Forelimb muscle (tissue), 1 donor: ENCODE measurements around the gene NPBWR2. TPM values are rescaled to one million over a fixed set of nuclear protein-coding genes. Genes with fewer than 3 reads are reported as not detected.

Experiments used
- DNase-seq: peaks from one replicate; pipeline ENCODE4 v3.0.0-alpha.2; 2013; ENCODE audit warnings: low read depth
- polyA plus RNA-seq: library from polyadenylated mRNA; unstranded; fragments of 120-200 nt; gene quantifications from one replicate; pipeline ENCODE4 v1.2.1, GENCODE V29; 2013; ENCODE audit not compliant: insufficient read length

Gene NPBWR2
- not detected for polyA plus RNA-seq

GRCh38 chr20:64106981-64107735, at the start of gene NPBWR2:
TSS of gene NPBWR2 (minus strand) at chr20:64107565. CDS start at chr20:64106831, 734 bp downstream.
- no peak for DNase-seq

- DNase-seq: no peak
These were observed 48.9 kb upstream of the NPBWR2 start for GRCh38 chr20:64156136-64156885.

- DNase-seq: no peak
These were observed 48.1 kb upstream of the NPBWR2 start for GRCh38 chr20:64155258-64156135.

GRCh38 chr20:64154590-64155257, 47.4 kb upstream of the NPBWR2 start:
- DNase-seq: no peak

- DNase-seq: no peak
These were observed 46.7 kb upstream of the NPBWR2 start for GRCh38 chr20:64153861-64154589.

- no peak for DNase-seq
These were observed 46.0 kb upstream of the NPBWR2 start for GRCh38 chr20:64153410-64153809.

GRCh38 chr20:64152906-64153305, 45.5 kb upstream of the NPBWR2 start:
- DNase-seq: no peak

- no peak for DNase-seq
These were observed 44.5 kb upstream of the NPBWR2 start for GRCh38 chr20:64151633-64152530.

GRCh38 chr20:64150756-64151632, 43.6 kb upstream of the NPBWR2 start:
- no peak for DNase-seq

- no peak for DNase-seq
These were observed 42.6 kb upstream of the NPBWR2 start for GRCh38 chr20:64149809-64150560.

- DNase-seq: no peak
These were observed 41.8 kb upstream of the NPBWR2 start for GRCh38 chr20:64149141-64149540.

- DNase-seq: no peak
These were observed 41.2 kb upstream of the NPBWR2 start for GRCh38 chr20:64148581-64148980.

GRCh38 chr20:64146936-64147477, 39.6 kb upstream of the NPBWR2 start:
- no peak for DNase-seq

GRCh38 chr20:64146301-64146935, 39.1 kb upstream of the NPBWR2 start:
- no peak for DNase-seq

GRCh38 chr20:64145458-64146300, 38.3 kb upstream of the NPBWR2 start:
- DNase-seq: no peak
